Activated naive CD8-positive, alpha-beta T cell treated with anti-CD3 and anti-CD28 coated beads, Interleukin-2, amount 50 U/mL, for 16 hours (primary cell): ENCODE results near the gene MIS18A.
A peak's percentile ranks its signal among the peaks of the same experiment; 100 is the strongest.
"Not testable (repeated sequence)": the region's sequence is repeated elsewhere in the genome, so short reads cannot be mapped to it uniquely, and the experiment has no call there.

Experiments used
- DNase-seq: peaks from one replicate; pipeline ENCODE4 v3.0.0-alpha.2; 2020; ENCODE audit warnings: low read depth, low spot score

The MIS18A gene

GRCh38 chr21:32278518-32279376 lies at the start of gene MIS18A:
Gene MIS18A (minus strand): TSS chr21:32279049. CDS start chr21:32279014, 35 bp downstream.
- peak; percentile 94 for DNase-seq

GRCh38 chr21:32328595-32328994 lies 49.7 kb upstream of the MIS18A start:
- DNase-seq, result no peak

GRCh38 chr21:32325706-32326105 lies 46.9 kb upstream of the MIS18A start:
- no peak for DNase-seq

GRCh38 chr21:32322676-32323075 lies 43.8 kb upstream of the MIS18A start:
- no peak for DNase-seq

- no peak for DNase-seq
These were observed 43.3 kb upstream of the MIS18A start for GRCh38 chr21:32322103-32322502.

GRCh38 chr21:32321480-32321879 lies 42.6 kb upstream of the MIS18A start:
- no peak for DNase-seq

- no peak for DNase-seq
These were observed 41.9 kb upstream of the MIS18A start for GRCh38 chr21:32320726-32321125.

GRCh38 chr21:32320059-32320458 lies 41.2 kb upstream of the MIS18A start:
- no peak for DNase-seq

- no peak for DNase-seq
These were observed 40.2 kb upstream of the MIS18A start for GRCh38 chr21:32319012-32319411.

- no peak for DNase-seq
These were observed 38.9 kb upstream of the MIS18A start for GRCh38 chr21:32317726-32318125.

GRCh38 chr21:32316361-32317215 lies 37.7 kb upstream of the MIS18A start:
- no peak for DNase-seq

GRCh38 chr21:32315511-32316281 lies 36.8 kb upstream of the MIS18A start:
- DNase-seq, result no peak

GRCh38 chr21:32314806-32315205 lies 36.0 kb upstream of the MIS18A start:
- no peak for DNase-seq

GRCh38 chr21:32312976-32313375 lies 34.1 kb upstream of the MIS18A start:
- DNase-seq, result no peak

- no peak for DNase-seq
These were observed 33.5 kb upstream of the MIS18A start for GRCh38 chr21:32312326-32312725.

- no peak for DNase-seq
These were observed 32.8 kb upstream of the MIS18A start for GRCh38 chr21:32311621-32312020.

GRCh38 chr21:32310976-32311375 lies 32.1 kb upstream of the MIS18A start:
- not testable (repeated sequence) for DNase-seq

- no peak for DNase-seq
These were observed 31.1 kb upstream of the MIS18A start for GRCh38 chr21:32309906-32310460.

- no peak for DNase-seq
These were observed 29.8 kb upstream of the MIS18A start for GRCh38 chr21:32308696-32309095.

- DNase-seq, result no peak
These were observed 28.9 kb upstream of the MIS18A start for GRCh38 chr21:32307706-32308105.

GRCh38 chr21:32306021-32306780 lies 27.4 kb upstream of the MIS18A start:
- DNase-seq, result no peak
